HPDE6-E6E7 (cell line): ENCODE results near the gene HECTD4.

Source experiments
- DNase-seq: peaks from one replicate; pipeline ENCODE4 v3.0.0; 2011; ENCODE audit warnings: missing footprints; ENCODE audit errors: extremely low spot score

The HECTD4 gene

DNA sequence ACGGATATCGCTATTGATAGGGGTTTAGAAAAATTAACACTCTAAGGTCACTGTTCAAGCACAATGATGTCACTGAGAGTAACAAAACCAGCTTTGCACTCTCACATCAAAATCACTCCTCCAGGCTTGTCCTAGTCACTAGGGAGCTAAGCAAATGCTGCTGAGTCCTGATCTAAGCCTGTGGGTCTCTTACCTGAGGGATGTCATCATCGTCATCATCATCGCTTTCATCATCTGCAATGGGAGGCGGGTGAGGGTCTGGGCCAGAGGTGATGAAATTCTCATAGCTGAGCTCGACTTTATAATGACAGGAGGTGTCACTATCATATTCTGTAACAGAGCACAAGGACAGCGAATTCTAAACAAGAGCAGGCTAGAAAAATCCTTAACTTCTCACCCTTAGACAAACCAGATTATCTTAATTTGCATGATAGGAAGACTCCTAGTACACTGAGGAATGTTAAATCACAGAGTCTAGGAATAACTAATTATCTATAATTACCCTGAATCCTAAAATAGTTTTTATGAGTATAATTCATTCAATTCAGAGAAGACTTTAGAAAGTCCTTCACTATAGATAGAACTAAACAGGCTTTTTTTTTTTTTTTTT lies 173.8 kb downstream of the HECTD4 start:
- no peak for DNase-seq

DNA sequence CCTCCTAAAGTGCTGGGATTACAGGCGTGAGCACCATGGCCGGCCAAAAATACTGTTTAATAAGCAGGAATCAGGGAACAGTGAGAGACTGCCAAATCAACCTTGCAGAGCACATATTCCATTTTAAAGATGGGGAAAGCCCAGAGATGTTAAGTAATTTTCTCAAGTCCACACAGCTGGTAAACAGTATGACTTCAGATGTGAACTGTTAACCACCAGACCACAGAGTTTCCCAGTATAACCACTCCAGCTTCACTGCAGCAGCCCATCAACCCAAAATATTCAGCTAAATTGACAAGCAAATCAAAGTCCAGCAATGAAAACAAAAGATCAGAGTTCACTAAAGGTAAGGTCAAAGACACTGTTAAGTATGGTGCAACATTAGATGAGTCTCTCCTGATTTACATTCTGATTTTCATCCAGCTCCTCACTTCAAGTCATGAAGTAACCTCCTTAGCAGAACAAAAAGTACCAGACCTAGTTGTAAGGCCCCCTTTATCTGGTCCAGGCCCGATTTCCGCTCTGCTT lies 174.8 kb downstream of the HECTD4 start:
- no peak for DNase-seq

DNA sequence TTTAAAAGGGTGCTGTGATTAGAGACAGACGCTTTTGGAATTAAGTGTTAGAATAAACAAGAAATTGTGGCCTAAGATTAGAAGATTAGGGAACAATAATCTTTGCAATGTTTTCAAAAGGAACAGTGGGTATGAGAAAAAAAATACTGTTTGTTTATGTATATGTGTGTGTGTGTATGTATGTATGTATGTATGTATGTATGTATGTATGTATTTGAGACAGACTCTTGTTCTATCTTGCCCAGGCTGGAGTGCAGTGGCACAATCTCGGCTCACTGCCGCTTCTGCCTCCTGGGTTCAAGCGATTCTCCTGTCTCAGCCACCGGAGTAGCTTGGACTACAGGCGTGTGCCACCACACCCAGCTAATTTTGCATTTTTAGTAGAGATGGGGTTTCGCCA lies 175.3 kb downstream of the HECTD4 start:
- no peak for DNase-seq

DNA sequence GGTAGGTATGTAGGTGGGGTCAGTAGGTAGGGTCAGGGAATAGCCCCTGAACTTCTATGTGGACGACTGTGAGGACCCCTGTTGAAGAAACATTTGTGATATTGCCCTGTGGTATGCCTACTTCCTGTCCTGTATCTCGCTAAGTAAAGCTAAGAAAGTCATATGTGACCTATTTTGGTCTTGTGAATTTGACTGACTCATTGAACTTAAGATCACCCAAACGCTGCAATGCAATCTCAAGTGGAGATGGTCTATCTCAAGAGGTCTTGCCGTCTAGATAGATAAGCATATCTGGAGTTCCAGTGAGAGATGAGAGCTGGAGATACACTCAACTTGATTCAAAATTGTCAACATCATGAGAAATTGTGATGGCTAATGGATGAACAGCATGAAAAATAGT lies 183.1 kb downstream of the HECTD4 start:
- no peak for DNase-seq

DNA sequence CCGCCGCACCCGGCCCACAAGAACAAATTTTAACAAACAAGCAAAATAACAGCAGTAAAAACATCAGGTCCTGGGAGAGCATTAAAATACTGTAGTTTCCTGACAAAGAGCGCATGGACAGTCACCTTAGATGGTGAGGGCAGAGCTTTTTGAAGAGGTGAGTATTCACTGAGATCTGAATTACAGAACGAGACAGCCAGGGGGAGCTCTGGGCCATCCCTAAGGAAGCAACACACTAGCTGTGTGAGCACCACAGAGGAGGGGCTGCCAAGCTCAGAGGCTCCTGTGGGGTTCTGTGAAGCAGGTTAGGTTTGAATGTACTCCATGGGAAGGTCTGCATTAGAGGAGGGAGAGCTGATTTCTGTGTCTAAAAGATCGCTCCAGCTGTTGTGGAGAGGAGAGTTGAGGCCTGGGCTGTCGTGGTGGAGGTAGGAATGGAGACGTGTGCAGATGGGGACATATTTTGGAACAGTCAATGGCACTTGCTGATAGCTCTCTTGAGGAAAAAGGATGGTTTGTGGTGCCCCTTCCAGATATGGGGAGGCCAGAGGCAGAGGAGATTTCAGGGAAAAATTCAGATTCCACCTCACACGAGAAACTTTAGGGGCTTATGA lies 184.0 kb downstream of the HECTD4 start:
- DNase-seq = peak; percentile 49

DNA sequence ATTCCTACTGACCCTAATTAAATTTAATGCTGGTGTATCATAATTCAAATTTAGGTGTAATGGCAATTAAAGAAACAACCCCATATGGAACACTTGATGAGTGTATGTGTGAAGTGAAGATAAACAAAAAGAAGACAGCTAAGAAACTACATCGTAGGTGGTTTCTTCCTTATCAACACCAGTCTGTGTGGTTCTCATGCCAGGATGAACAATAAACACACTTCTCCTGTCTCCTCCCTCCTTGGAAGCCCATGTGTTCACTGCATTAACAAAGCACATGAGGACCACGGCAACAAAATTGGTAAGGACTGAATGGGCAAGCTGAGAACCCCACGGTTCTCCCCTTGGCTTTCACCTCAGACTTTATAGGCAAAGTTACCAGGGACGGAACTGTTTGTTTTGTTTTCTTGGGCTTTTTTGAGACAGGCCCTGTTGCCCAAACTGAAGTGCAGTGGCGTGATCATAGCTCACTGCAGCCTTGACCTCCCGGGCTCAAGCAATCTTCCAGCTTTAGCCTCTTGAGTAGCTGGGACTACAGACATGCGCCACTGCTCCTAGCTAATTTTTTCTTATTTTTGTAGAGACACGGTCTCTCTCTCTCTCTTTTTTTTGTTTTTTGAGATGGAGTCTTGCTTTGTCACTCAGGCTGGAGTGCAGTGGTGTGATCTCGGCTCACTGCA lies 185.9 kb downstream of the HECTD4 start:
- no peak for DNase-seq

DNA sequence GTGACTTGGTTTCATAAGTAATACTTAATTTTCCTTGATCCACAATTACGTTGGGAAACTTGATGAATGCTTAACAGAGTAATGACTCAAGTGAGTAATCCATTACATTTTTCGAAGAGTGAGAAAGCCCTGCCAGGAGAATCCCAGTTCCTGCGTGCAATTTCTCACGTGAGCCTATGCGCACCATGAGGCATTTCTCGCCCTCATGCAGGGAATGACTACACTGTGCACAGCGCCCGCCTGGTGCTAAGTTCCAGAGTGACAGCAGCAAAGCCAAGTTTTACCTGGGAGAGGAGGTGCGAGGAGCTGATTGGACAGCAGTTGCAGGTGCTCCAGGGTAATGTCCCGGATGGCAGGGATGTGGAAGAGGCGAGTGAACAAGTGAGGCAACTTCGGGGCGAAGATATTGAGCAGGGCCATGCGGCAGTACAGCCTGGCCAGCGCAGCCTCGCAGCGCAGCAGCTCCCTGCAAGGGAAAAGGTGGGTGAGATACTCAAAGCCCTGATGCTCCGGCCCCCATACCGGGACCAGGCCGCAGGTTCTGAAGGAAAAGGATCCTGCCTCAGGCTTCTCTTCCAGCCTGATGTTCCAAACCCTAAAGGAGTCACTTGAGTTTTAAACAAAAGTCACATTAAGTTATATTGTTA lies 187.5 kb downstream of the HECTD4 start:
- no peak for DNase-seq

DNA sequence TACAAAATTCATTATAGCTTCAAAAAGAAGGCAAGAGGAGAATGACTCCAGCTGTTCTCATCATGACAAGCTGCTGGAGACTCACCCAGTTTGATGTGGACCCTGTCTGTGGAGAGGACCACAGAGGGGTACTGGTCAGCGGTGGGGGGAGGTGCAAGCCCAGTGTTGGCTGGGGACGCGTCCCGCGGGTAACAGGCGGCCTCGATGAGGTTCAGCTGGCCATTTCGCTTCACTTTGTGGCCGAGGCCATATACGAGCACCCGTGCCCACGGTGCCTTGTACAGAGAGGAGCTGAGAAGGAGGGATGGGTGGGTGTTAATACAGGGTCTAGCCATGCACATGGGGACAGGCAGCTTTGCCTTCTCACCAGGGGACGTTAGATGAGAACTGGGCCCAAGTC lies 189.8 kb downstream of the HECTD4 start:
- no peak for DNase-seq

DNA sequence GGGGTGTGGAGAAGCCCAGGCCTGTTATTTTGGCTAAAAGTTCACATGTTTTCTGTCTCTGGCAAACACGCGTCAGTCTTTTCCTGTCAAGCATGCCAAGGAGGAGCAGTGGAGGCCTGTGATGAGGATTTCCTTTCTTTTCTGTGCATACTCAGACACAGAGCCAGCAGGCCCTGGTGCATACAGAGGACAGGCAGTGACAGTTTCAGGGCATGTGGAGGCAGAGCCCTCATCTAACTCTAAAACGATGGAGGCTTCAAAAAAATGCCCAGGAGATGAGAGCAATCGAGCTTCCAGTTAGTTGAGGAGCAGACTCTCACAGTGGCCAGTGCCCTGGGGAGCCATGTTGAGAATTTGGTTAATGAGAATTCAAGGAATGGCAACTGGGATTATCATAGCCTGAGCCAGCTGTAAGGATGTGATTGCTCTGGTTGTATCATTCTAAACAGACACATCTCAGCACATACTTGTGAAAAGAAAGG lies 190.3 kb downstream of the HECTD4 start:
- DNase-seq = peak; percentile 32

DNA sequence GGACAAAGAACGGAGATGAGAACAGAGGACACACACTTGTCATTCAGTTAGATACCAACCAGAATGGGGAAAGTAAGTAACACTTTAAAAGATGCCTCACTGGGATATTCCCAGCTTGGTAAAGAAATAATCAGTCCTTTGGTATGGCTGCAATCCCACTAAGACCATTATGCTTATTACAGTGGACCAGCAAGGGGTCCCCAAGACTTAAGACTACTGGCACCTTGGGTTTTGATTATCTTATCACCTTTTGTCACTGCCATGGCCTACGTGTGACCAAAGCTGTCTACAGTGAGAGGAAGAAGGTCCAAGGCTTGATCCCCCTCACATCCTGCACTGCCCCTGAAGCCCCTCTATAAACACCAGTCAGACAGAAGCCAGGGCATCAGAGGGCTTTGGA lies 191.0 kb downstream of the HECTD4 start:
- no peak for DNase-seq

DNA sequence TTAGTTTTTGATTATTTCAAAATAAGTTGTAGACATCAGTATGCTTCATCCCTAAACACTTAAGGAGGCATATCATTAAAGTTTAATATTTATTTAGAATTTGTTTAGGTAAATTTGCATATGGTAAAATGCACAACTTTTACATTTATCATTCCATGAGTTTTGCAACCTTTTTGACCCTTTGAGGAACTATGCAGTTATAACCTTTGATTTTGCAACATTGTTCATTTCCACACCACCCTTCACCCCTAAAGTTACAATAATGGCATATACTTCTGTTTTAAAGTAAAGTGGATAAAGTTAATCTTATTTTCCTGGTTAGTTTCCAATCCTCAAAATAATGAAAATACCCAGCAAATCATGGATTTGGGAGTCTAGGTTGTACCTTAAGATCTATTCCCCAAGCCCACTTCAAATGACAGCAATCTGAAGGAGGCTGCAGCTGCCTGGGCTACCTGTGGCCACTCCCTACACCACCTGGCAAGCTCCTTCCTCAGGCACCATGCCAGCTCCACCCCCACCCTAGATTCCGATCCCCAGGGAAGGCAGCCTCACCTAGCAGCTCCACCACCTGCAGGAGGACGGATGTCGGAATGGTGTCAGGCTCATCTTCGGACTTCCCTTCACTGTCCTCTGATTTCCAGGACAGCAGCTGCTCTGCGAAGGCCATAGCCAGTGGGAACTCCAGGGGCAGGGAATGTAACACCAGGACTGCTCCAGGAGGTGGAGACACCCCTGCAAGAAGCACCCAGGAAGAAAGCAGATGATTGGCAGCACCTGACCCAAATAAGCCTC lies 191.8 kb downstream of the HECTD4 start:
- DNase-seq = peak; percentile 77

DNA sequence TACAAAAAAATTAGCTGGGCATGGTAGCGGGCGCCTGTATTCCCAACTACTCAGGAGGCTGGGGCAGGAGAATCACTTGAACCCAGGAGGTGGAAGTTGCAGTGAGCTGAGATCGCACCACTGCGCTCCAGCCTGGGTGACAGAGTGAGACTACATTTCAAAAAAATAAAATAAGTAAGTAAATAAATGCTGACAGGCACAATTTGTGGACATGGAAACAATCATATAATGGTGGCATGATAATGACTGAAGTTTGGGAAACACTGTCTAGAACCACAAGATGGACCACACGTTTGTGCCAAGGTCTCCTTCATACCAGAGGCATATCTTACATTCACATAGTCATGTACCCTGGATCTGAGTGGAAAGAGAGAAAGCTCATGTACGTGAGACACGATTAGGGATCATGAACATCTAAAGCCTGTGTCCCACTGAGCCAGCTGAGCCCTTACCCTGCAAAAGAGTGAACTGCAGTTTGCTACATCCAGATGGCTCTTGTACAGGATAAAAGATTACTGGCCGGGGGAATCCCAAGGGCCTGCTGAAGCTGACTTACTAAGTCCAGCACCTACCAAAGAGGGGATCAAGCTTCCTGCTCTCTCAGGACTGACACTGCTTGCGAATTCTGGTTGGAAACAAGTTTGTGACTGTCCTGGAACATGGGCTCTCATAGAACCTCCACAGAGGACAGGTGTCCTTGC lies 194.0 kb downstream of the HECTD4 start:
- no peak for DNase-seq

DNA sequence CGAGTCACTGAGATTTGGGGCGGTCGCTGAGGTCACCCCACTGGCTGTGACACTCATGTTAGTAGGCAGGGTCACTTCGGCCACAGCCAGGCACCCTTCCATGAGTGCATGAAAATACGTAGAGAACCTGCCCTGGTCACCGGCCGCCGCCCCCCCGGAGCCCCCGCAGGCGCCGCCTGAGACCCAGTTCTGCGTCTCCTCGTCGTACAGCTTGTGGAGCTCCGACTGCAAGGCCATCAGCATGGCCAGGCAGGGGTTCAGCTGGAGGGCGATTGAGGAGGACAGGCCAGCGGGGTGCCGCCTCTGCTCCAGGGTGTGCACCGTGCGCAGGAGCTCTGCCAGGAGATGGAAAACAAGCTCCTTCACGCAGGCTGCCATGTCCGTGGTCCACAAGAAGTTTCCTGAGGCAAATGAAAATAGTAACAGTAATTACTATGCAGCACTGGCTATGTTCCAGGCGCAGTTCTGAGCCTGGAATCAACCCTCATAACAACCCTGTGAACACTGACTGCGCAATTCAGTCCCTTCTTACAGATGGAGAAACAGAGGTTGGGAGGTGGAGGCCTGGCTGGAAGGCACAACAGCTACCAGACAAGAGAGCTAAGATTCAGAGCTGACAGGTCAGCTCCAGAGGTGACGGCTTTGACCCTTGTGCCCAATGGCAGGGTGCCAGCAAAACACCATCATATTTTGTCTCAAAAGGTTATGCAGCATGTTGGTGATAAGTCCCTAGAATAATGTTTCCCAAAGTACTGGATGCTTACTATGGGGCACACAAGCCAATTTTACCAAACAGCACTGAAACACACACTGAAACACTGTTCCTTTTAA lies 196.9 kb downstream of the HECTD4 start:
- DNase-seq = no peak

DNA sequence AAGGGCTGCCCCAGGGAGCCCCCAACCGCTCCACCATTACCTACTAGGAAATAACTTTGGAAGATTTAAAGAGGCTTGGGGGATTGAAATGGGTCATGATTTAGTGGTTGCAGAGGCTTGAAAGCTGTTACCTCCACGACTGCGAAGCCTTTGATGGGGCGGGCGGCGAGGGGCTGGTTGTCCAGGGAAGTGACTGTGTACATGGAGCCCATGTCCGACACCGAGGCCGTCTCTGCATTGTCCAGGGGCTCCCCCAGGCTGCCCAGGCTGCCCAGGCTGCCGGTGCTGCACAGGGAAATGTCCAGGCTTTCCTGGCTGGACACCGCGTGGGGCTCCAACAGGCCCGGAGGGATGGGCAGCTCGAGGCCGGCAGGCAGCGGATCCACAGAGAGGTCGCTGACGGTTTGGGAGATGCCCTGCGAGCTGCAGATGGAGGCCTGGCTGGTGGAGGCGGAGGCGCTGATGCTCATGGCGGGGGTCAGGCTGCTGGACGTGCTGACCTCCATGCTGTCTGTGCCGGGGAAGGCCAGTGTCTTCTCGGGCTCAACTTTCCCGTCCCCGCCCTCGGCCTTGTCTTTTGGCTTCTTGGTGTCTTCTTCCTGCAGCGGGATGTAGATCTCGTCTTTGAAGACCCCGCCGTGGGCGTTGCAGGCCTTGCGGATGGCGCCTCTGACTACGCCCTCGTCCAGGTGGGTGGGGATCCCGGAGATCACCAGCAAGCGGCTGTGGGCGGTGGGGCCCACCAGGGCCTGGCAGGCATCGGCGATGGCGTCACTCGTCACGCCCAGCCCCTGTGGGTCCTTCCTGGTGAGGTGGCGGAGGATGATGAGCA lies 198.0 kb downstream of the HECTD4 start:
- no peak for DNase-seq

DNA sequence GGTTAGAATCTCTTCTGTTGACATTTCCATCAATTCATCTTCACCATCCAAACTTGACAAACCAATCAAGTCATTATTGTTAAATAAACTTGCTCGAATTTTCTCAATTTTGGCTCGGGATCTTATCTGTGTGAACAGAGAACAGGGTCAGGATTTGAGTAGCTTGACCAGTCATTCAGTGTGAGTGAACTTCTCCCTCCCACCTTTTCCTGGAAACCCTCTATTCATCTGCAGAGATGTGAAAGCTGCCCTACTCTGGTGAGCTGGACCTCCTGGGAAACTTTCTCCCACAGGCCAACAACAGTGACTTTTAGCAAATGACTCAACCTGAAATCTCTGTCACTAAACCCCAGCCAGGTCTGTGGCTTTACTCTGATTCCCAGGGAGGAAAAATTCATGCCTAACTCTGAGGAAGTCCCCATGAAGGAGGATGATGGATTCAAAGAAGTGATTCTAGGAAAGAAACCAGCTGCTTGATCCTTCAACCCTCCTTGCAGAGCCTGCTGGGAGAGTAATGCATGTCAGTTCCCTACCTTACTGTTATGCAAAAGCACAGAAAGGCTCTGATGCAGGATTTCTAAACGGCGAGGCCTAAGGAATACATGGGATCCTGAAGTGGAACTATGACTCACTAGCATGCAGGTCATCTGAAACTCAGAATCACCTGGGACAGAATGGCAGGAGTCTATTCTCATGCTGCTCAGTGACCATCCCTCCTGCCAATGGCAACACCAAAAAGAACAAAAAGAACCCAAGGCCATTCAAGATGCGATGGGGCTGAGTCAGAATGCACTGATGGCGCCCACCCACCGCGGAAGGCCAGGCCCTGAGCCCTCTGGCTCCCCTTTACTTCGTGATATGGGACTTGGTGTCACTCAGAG lies 198.8 kb downstream of the HECTD4 start:
- no peak for DNase-seq

DNA sequence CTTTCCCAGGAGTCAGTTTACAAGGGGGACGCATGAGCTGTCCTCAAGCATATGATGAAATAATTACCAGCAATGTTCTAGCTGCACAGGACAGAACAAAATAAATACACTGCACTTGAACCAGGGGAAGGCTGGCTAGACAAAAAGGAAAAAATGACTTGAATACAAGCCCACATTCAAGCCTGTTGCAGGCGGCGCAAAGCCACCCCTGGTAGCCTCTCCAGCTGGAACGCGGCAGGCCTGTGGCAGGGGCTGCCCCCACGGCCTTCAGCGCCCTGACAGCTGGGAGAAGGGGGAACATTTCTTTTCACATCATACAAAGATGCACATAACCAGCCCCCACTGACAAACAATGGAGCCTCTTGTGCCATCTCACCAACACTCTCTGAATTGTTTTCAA lies 199.7 kb downstream of the HECTD4 start:
- no peak for DNase-seq

DNA sequence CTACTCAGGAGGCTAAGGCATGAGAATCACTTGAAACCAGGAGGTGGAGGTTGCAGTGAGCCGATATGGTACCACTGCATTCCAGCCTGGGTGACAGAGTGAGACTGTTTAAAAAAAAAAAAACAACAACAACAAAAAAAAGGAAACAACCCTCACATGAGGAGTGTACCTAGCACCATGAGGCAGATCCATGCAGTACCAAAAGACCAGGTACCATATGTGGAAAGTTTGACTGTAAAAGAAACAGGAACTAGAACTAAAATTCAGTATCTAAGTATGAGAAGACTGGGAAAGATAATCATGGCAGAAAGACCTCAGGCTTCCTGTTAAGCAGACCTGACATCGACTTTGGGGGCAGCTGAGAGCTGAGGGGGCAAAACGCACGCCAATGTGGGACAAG lies 201.8 kb downstream of the HECTD4 start:
- no peak for DNase-seq

DNA sequence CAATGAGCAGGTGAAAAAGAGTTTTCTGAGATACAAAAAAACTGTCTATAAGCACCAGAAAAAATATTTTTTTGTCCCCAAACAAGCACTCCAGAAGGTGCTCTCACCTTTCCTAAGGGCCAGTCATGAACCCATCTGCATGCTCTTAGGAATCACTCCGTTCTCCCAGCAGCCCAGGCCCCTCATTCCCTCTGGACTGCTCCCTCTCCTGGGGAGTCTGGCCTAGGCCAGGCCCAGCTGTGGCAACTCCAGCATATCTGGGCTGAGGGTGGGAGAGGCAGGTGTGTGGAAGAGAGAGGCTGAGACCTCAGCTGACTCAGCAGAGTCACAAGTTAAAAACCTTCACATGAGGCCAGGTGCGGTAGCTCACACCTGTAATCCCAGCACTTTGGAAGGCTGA lies 202.3 kb downstream of the HECTD4 start:
- DNase-seq = no peak
